Measurements from ENCODE around the gene RFC2.
"Not testable (repeated sequence)": the region's sequence is repeated elsewhere in the genome, so short reads cannot be mapped to it uniquely, and the experiment has no call there.

Gene RFC2

GRCh38 chr7:74282748-74283459 lies 28.7 kb upstream of the RFC2 start:
- no peak for DNase-seq

- DNase-seq = no peak
These were observed 26.8 kb upstream of the RFC2 start for GRCh38 chr7:74280985-74281384.

GRCh38 chr7:74277636-74278035 lies 23.4 kb upstream of the RFC2 start:
- no peak for DNase-seq

- DNase-seq = no peak
These were observed 21.2 kb upstream of the RFC2 start for GRCh38 chr7:74275401-74275881.

DNA sequence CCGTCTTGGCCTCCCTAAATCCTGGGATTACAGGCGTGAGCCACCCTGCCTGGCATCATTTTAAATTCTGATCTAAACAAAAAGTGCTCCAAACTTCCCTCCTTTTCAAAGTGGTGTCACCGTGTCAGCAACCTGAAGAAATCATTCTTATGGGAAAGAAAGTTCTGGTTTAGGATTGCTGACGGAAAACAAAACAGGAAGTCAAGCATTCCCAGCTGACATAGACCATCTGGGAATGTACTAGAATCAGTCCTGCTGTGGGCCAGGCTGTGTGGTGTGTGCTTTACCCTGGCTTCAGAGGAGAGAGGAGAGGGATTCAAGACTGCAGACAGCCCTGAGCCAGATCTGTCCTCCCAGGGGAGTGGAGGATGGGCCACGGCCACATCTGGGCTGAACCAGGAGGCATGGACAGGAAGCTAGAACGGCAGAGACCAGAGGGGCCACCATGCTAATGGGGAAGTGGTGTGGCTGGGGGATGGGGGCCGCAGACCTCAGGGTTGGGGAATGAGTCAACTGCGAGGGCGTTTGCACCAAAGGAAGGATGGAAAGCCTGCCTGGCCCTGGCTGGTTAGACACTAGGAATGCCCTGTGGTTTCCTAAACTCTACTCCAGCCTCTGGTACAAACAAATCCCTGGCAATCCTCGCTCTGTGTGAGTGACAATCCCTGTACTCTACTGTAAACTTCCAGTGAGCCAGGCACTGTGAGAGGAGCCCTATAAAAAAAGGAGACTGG lies 18.3 kb upstream of the RFC2 start:
- DNase-seq = no peak

DNA sequence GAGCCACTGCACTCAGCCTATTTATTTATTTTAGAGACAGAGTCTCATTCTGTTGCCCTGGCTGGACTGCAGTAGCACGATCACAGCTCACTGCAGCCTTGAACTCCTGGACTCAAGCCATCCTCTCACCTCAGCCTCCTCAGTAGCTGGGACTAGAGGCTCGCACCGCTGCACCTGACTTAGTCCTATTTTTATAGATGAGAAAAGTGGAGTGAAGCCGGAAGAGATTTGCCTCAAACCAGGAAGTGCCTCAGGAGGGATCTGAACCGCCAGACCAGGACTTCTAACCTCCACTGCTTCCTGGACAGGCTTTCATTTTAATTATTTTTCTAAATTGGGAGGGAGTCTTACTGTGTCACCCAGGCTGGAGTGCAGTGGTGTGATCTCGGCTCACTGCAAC lies 17.5 kb upstream of the RFC2 start:
- DNase-seq = no peak

DNA sequence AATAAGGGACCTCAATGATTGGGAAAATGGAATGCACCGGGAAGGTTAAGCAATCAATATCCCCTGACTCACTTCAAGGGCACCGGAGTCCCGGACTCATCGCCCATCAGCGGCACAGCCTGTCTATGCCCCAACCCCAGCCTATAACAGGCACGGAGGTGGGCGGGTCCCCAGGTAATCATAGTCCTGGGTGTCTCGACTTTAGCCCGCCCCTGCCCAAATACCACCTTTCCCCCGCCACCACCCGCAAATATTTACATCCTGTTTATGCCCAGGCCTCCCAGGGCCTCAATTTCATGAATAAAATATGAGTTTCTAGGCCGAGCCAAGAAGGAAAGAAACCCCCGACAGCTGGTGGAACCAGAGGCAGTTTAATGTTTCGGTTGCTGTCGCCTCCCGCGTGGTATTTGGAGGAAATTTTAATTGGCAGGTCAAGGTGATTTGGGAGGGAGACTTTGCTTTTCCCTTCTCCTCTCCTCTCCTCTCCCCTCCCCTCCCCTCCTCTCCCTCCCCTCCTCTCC lies 15.6 kb upstream of the RFC2 start:
- peak; percentile 83 for DNase-seq

DNA sequence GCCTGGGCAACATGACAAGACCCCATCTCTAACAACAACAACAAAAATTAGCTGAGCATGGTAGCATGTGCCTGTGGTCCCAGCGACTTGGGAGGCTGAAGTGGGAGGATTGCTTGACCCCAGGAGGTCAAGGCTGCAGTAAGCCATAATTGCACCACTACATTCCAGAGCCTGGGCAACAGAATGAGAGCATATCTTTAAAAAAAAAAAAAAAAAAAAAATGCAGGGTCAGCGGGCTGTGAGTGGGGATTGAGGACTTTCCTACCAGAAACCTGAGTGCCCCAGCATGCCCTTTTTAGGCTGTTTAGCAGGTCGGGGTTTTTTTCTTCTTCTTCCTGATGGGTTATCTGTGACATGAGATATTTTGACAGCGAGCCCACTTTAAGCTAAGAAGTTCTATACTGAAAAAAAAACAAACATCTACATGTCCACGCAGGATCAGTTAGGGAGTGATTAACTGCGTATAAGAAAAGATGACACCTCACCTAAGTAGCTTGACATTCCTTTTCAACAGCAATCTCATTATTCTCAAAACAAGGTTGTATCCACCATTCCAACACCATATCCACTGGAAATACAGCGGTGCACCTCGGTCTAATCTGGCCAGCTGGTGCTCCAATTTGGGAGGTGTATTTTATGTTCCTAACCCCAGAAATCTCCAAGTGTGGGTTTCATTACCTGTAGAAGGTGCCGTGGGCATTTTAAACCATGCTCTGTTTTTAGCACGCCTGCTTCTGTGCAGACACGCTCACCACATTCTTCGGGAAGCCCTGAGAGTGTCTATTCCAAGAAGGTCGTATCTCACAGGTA lies 13.8 kb upstream of the RFC2 start:
- DNase-seq = no peak

- no peak for DNase-seq
These were observed 12.2 kb upstream of the RFC2 start for GRCh38 chr7:74266191-74266963.

- no peak for DNase-seq
These were observed 9.4 kb upstream of the RFC2 start for GRCh38 chr7:74263399-74264120.

DNA sequence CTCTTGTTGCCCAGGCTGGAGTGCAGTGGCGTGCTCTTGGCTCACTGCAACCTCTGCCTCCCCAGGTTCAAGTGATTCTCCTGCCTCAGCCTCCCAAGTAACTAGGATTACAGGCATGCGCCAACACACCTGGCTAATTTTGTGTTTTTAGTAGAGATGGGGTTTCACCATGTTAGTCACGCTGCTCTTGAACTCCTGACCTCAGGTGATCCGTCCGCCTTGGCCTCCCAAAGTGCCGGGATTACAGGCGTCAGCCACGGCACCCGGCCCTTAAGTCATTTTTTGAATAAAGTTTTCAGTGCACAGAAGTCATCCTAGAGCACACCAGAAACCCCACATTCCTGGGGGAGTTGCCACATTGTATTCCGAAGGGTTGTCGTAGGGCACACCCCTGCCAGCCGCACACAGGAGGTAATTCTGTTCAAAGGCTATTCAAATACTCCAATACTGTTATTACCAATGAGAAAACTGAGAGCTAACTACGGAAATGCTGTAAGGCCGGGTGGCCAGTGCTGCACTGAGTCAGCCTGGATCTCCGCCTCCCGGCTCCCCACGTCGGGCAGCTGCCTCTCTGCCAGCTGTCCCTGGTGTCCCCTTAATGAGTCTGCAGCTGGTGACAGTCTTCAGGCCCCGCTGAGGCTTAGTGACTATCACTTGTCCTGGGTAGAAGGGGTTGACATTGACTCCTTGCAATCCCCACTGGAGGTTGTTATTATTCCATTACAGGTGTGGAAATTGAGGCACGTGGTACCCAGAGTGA lies 8.6 kb upstream of the RFC2 start:
- DNase-seq = no peak

GRCh38 chr7:74258639-74259038 lies 4.4 kb upstream of the RFC2 start:
- DNase-seq = no peak

DNA sequence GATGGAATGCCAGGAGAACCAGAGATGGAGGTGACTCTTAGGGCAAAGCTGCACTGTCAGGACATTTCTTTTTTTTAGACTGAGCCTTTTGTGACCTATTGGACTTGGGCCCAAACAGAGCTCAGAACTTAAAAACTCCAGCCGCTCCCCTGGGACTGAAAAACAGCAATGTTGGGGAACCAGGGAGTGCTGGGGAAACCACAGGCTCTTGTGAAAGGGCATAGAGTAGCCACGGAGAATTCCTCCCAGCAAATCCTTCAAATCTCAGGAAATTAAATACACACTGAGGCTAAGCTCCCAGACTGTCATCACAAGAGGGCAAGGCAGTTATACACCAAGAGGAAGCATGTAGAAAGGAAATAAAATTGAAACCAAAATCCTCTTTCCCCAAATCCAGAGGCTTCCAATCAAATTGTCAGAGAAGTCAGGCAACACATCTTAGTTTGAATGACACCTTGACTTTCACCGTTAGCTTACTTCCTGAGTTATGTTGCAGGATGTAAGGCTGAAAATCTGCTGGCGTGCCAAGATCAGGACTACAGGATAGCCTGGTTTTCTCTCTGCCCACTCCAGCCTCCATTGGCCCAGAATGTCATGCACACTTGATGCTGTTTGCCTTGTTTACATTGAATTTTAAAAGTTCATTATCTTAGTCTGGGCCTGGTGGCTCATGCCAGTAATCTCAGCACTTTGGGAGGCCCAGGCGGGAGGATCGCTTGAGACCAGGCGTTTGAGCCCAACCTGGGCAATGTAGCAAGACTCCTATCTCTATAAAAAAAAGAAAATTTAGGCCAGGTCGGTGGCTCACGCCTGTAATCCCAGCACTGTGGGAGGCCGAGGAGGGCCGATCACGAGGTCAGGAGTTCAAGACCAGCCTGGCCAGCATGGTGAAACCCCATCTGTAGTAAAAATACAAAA lies 2.6 kb upstream of the RFC2 start:
- DNase-seq = no peak

GRCh38 chr7:74255461-74255860 lies 1.3 kb upstream of the RFC2 start:
- not testable (repeated sequence) for DNase-seq

GRCh38 chr7:74254858-74255379 lies 720 bp upstream of the RFC2 start:
- DNase-seq = peak; percentile 15

DNA sequence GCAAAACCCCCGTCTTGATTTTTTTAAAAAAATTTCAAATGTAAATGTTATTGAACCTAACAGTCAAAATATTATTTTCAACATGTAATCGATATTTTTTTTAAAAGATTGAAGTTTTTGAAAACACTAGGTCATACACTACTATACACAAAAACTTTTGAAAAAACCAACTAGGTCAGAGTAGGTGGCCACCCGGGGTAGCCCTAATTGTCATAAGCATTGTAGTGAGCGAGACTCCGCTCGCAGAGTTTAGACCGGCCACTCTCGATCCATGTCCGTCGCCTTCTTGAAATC lies 417 bp downstream of the RFC2 start:
- no peak for DNase-seq

- DNase-seq = no peak
These were observed 868 bp downstream of the RFC2 start for GRCh38 chr7:74253331-74253730.

DNA sequence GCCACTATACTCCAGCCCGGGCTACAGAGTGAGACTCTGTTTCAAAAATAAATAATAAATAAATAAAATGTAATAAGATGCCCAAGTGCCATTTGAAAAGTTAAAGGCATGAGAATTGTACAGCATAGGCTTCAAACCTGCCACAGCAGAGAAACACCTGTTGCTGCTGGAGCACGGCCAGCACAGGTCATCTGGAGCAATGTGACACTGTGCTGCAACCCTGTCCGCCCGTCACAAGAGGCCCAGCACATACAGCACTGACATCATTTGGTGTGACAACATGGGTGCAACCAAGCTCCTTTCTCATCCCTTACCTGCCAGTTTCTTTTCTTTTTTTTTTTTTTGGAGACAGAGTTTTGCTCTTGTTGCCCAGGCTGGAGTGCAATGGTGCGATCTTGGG lies 1.3 kb downstream of the RFC2 start:
- DNase-seq = peak; percentile 91

DNA sequence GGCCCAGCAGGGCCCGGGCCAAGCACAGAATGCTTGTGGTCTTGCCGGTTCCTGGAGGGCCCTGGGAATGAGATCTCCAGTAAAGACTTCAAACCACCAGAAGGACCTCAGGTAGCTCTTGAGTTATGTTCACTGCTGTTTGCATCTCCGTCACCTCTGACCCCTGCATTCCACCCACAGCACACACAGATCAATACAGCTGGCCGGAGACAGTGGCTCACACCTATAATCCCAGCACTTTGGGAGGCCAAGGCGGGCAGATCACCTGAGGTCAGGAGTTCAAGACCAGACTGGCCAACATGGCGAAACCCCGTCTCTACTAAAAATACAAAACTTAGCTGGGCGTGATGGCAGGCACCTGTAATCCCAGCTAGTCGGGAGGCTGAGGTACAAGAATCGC lies 5.1 kb downstream of the RFC2 start:
- not testable (repeated sequence) for DNase-seq

GRCh38 chr7:74248156-74248555 lies 6.0 kb downstream of the RFC2 start:
- DNase-seq = no peak
